Measurements from ENCODE around the gene SMIM14.
"Not testable (repeated sequence)": the region's sequence is repeated elsewhere in the genome, so short reads cannot be mapped to it uniquely, and the experiment has no call there.

SMIM14 gene

DNA sequence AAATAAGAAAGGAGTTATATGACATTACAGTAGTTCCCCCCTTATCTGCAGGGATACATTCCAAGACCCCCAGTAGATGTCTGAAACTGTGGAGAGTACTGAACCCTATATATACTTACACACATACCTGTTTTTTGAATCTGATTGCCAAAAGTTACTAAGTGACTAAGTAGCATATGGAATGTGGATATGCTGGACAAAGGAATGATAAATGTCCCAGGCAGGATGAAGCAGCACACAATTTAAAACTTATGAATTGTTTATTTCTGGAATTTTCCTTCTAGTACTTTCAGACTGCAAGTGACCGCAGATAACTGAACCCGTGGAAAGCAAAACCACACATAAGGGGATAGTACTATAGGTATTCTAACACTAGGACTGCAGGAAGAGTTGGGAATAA is 134.1 kb downstream of the SMIM14 start:
- Mint-ChIP-seq H3K4me1 (ENCODE audit: low read depth) (no peaks in the 10 kb centered on the region), H3K9me3 (no peaks in the 10 kb centered on the region), H3K36me3 (ENCODE audit: low read depth) (peaks cover 26% of the 10 kb centered on the region), H3K27me3 (ENCODE audit: low read depth) (no peaks in the 10 kb centered on the region), H3K27ac (no peak overlapping the region), H3K4me3 (no peak overlapping the region)
- no peak for DNase-seq (ENCODE audit: low spot score)

DNA sequence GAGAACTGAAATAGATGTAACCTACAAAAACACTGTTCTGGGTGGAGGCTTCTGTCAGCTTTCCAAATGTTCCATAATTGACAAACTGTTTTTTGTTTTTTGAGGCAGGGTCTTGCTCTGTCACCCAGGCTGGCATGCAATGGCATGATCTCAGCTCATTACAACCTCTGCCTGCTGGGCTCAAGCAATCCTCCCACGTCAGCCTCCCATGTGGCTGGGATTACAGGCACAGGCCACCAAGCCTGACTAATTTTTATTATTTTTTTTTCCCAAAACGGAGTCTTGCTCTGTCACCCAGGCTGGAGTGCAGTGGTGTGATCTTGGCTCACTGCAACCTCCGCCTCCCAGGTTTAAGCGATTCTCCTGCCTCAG is 136.0 kb downstream of the SMIM14 start:
- H3K27ac Mint-ChIP-seq; H3K4me1 Mint-ChIP-seq (ENCODE audit: low read depth); H3K27me3 Mint-ChIP-seq (ENCODE audit: low read depth); H3K4me3 Mint-ChIP-seq; H3K9me3 Mint-ChIP-seq; DNase-seq (ENCODE audit: low spot score): not testable (repeated sequence)
- peaks cover 26% of the 10 kb centered on the region for H3K36me3 Mint-ChIP-seq (ENCODE audit: low read depth)

DNA sequence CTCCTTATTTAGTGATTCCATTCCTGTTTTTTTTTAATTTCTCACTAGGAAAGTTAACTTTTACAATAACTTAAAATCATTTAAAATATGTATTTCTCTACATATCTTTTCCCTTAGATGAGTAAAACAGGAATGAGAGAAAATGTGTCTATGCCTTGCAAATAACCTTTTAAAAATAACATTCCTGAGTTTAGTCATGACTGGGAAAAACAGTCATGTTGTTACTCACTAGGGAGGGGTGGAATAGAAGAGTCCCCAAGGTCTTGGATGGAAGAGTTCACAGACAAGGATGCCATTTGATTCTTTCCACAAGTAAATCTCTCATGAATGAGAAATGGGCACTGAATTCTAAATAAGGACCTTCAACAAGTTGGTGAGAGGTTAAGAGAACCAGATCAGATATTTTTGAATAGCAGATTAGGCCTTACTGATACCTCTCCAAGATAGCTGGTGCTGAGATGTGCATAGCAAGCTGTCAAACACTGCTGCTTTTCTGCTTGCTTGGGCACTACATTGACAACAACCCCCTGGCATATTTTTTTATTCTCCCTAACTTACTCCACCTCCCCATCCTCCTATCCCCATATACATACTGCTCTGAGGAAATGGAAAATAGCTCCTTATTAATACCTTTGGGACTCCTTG is 136.5 kb downstream of the SMIM14 start:
- Mint-ChIP-seq H3K4me3 (no peak overlapping the region), H3K4me1 (ENCODE audit: low read depth) (no peaks in the 10 kb centered on the region), H3K27me3 (ENCODE audit: low read depth) (no peaks in the 10 kb centered on the region), H3K36me3 (ENCODE audit: low read depth) (peaks cover 26% of the 10 kb centered on the region), H3K27ac (no peak overlapping the region), H3K9me3 (no peaks in the 10 kb centered on the region)
- no peak for DNase-seq (ENCODE audit: low spot score)

DNA sequence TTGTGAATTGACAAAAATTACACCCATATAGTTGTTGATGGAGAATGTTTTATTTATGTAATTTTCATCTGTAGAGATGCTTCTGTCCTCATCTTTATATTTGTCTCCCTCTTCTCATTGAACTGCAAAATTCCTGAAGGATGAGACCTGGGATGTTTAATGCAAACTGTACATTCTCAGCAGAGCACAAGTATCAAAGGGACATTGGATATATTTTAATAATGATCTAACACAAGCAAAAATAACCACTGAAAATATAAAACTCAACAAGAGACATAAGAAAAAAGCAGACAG is 140.0 kb downstream of the SMIM14 start:
- Mint-ChIP-seq H3K4me1 (ENCODE audit: low read depth) (no peaks in the 10 kb centered on the region), H3K27ac (no peak overlapping the region), H3K36me3 (ENCODE audit: low read depth) (peaks cover 17% of the 10 kb centered on the region), H3K4me3 (no peak overlapping the region), H3K9me3 (no peaks in the 10 kb centered on the region), H3K27me3 (ENCODE audit: low read depth) (peaks cover 5% of the 10 kb centered on the region)
- no peak for DNase-seq (ENCODE audit: low spot score)

DNA sequence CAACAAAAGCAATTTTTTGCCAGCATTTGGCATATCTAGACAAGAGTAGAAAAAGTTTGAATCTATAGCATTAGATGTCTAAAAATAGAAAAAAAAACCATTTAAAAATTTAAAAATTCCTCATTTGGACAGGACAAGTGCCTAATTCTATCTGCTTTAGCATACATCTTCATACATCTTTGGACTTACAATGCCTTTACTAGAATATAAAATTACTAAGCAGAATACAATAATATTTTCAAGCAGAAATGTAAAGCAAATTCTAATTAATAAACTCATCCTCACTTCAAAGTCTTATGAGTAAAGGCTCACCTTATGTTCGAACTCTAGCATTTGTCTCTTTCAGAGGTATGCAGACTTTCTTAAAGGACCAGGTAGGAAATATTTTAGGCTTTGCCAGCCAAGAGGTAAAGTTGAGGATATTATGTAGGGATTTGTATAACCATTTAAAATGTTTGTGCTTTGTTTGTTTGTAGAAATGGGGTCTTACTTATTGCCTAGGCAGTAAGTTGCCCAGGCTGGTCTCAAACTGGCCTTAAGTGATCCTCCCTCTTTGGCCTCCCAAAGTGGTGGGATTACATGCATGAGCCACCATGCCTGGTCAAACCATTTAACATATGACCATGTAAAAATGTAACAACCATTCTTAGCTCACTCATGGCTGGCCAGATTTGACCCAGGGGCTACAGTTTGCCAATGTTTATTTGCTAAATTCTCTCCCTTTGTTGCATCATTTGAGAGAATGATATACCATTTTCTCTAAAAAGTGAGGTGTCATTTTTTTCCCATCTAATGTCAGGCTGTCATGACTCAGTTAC is 140.5 kb downstream of the SMIM14 start:
- no peak overlapping the region for H3K27ac Mint-ChIP-seq
- H3K4me1 Mint-ChIP-seq (ENCODE audit: low read depth) = no peaks in the 10 kb centered on the region
- no peak overlapping the region for H3K4me3 Mint-ChIP-seq
- no peaks in the 10 kb centered on the region for H3K9me3 Mint-ChIP-seq
- H3K36me3 Mint-ChIP-seq (ENCODE audit: low read depth) = peaks cover 11% of the 10 kb centered on the region
- DNase-seq (ENCODE audit: low spot score) = no peak
- peaks cover 5% of the 10 kb centered on the region for H3K27me3 Mint-ChIP-seq (ENCODE audit: low read depth)
